K562 (cell line): ENCODE results near the gene AIF1. TPM values are rescaled to one million over a fixed set of nuclear protein-coding genes. Genes with fewer than 3 reads are reported as not detected.
A peak's percentile ranks its signal among the peaks of the same experiment; 100 is the strongest.

Source experiments
- ATF1 ChIP-seq, 2 experiments: fragments of 450-650 bp in 1 of 2; IDR thresholded peaks; 2 replicates each; pipeline ENCODE4 v1.6.1; 2016; ENCODE audit warnings: missing compliant biosample characterization in 1 of 2, missing genetic modification characterization in 1 of 2
- C11orf30 ChIP-seq: fragments of 450-650 bp; IDR thresholded peaks from 2 replicates; pipeline ENCODE4 v1.6.1; 2016; ENCODE audit warnings: low read depth, mild to moderate bottlenecking
- CREM ChIP-seq: IDR thresholded peaks from 2 replicates; pipeline ENCODE4 v1.6.1; 2014; ENCODE audit warnings: antibody characterized with exemption, low read depth
- E2F1 ChIP-seq: sonication (generic); formaldehyde crosslinking; IDR thresholded peaks from 2 replicates; pipeline ENCODE4 v1.8.1; 2023; ENCODE audit warnings: mild to moderate bottlenecking, missing genetic modification reagents, moderate library complexity
- FOXA3 ChIP-seq, 2 experiments: fragments of 450-650 bp in 1 of 2; sonication (generic) in 1 of 2; formaldehyde crosslinking; IDR thresholded peaks in 1 of 2; conservative IDR thresholded peaks in 1 of 2; 2 replicates each; pipeline versions ENCODE4 v1.4.0 to v1.8.0; 2020 to 2022; ENCODE audit warnings: mild to moderate bottlenecking in 2 of 2, missing genetic modification reagents in 1 of 2
- FOXP1 ChIP-seq: sonication (generic); formaldehyde crosslinking; IDR thresholded peaks from 2 replicates; pipeline ENCODE4 v1.8.0; 2022; ENCODE audit warnings: mild to moderate bottlenecking, missing genetic modification reagents
- KDM5B ChIP-seq: fragments of 200-600 bp; sonication (generic); IDR thresholded peaks from 2 replicates; pipeline ENCODE4 v1.6.1; 2012; ENCODE audit warnings: low read depth, mild to moderate bottlenecking, moderate library complexity, low read length, control low read depth, inconsistent platforms; ENCODE audit not compliant: insufficient replicate concordance
- MTA3 ChIP-seq: fragments of 450-650 bp; formaldehyde crosslinking; IDR thresholded peaks from 2 replicates; pipeline ENCODE4 v1.6.1; 2017; ENCODE audit warnings: mild to moderate bottlenecking, borderline replicate concordance
- NR1H2 ChIP-seq: sonication (generic); formaldehyde crosslinking; IDR thresholded peaks from 2 replicates; pipeline ENCODE4 v1.4.0; 2020; ENCODE audit warnings: mild to moderate bottlenecking, missing genetic modification reagents
- PTBP1 ChIP-seq: fragments of 200-400 bp; formaldehyde crosslinking; IDR thresholded peaks from 2 replicates; pipeline ENCODE4 v1.6.1; 2017; ENCODE audit warnings: low read depth, low read length
- TCFL5 ChIP-seq: fragments of 250-450 bp; sonication (Bioruptor Pico); conservative IDR thresholded peaks from 2 replicates; pipeline ENCODE4 v1.6.1; 2021; ENCODE audit warnings: mild to moderate bottlenecking, moderate library complexity, matching md5 sums
- ZNF407 ChIP-seq: fragments of 450-650 bp; IDR thresholded peaks from 2 replicates; pipeline ENCODE4 v1.6.1; 2016; ENCODE audit warnings: low read depth
- ZNF518B ChIP-seq: fragments of 250-450 bp; sonication (Bioruptor Pico); IDR thresholded peaks from 2 replicates; pipeline ENCODE4 v1.5.0; 2021; ENCODE audit warnings: mild to moderate bottlenecking, moderate library complexity
- ZNF699 ChIP-seq: fragments of 250-450 bp; sonication (Bioruptor Pico); IDR thresholded peaks from 2 replicates; pipeline ENCODE4 v1.8.0; 2021; ENCODE audit warnings: mild to moderate bottlenecking, moderate library complexity; ENCODE audit not compliant: insufficient replicate concordance
- polyA plus RNA-seq, 8 experiments: library from polyadenylated mRNA; depleted of rRNA in 4 of 8; stranded (reverse) in 5 of 8; unstranded in 3 of 8; fragments of >200 nt; fragmentation: Nextera tagmentation in 2 of 8; fragmentation: Illumina TruSeq in 1 of 8; extraction: Ambion mirVana in 2 of 8; extraction: Trizol in 1 of 8; gene quantifications; 2 replicates each; pipeline versions ENCODE4 v1.2.1 to v1.2.3, GENCODE V29; 2011 to 2014; ENCODE audit warnings: inconsistent platforms in 1 of 8, missing spikeins in 1 of 8
- total RNA-seq, 7 experiments: library from RNA; depleted of rRNA in 6 of 7; stranded (reverse); fragments of >200 nt in 6 of 7; fragmentation: Illumina TruSeq in 2 of 7; extraction: Trizol in 2 of 7; gene quantifications; 2 replicates each; pipeline versions ENCODE4 v1.2.1 to v1.2.3, GENCODE V29; 2011 to 2021; ENCODE audit warnings: low replicate concordance in 1 of 7

AIF1 gene
- total and polyA plus RNA-seq, 9 of the 15 experiments (the other 6 are each of a cell fraction or from before 2014, with no cell fraction given): 9.4 to 33.4 (median 19.4) TPM

GRCh38 chr6:31664790-31665500, 49.9 kb downstream of the AIF1 start, which contains the start of gene GPANK1 (continued):
- no peak for TF ChIP-seq ZNF518B (CRISPR knock-in tag)
- no peak for TF ChIP-seq C11orf30
- TF ChIP-seq ZNF407: no peak
- 0 out of 2 replicates have a peak, but pooled peaks have one; percentile 38 for TF ChIP-seq TCFL5 (CRISPR knock-in tag)
- TF ChIP-seq ATF1 (CRISPR knock-in tag; IDR thresholded peaks at IDR 0.05): no peak
- TF ChIP-seq ATF1 (tag; IDR thresholded peaks at IDR 0.05): peak; percentile 61
- TF ChIP-seq ZNF699 (CRISPR knock-in tag): no peak
- TF ChIP-seq E2F1 (CRISPR knock-in tag): peak; percentile 100
- peak; percentile 100 for TF ChIP-seq FOXP1 (CRISPR knock-in tag)
- TF ChIP-seq MTA3: peak; percentile 86
- no peak for TF ChIP-seq CREM
- peak in 1 of 2 experiments; percentile 78; a peak in 3 of 4 replicates for TF ChIP-seq FOXA3 (CRISPR knock-in tag; conservative IDR thresholded peaks at IDR 0.05 in 1 of 2, IDR thresholded peaks at IDR 0.05 in 1 of 2)
- peak; percentile 86 for TF ChIP-seq KDM5B
- no peak for TF ChIP-seq PTBP1
- TF ChIP-seq NR1H2 (CRISPR knock-in tag): peak; percentile 46
